ENCODE results near the gene FBXO9.

Gene FBXO9

GRCh38 chr6:53065266-53066076 lies at the start of gene FBXO9:
TSS of gene FBXO9 (plus strand) at chr6:53065404. CDS start at chr6:53065790, 386 bp downstream.
- Mint-ChIP-seq H3K9me3 (no peaks in the 10 kb centered on the region), H3K4me1 (ENCODE audit: low read depth) (peaks cover 64% of the 10 kb centered on the region), H3K27ac (peak within 1 kb of the TSS; percentile 100), H3K36me3 (ENCODE audit: low read depth) (peaks cover 34% of the 10 kb centered on the region), H3K27me3 (no peaks in the 10 kb centered on the region), H3K4me3 (peak within 1 kb of the TSS; percentile 97)
- DNase-seq: peak; percentile 91

- H3K9me3 Mint-ChIP-seq: no peaks in the 10 kb centered on the region
- no peak for DNase-seq
- H3K4me3 Mint-ChIP-seq: no peak overlapping the region
- H3K36me3 Mint-ChIP-seq (ENCODE audit: low read depth): peaks cover 62% of the 10 kb centered on the region
- no peaks in the 10 kb centered on the region for H3K27me3 Mint-ChIP-seq
- H3K27ac Mint-ChIP-seq: no peak overlapping the region
- H3K4me1 Mint-ChIP-seq (ENCODE audit: low read depth): peaks cover 3% of the 10 kb centered on the region
These were observed 49.7 kb upstream of the FBXO9 start for GRCh38 chr6:53015486-53015885.

DNA sequence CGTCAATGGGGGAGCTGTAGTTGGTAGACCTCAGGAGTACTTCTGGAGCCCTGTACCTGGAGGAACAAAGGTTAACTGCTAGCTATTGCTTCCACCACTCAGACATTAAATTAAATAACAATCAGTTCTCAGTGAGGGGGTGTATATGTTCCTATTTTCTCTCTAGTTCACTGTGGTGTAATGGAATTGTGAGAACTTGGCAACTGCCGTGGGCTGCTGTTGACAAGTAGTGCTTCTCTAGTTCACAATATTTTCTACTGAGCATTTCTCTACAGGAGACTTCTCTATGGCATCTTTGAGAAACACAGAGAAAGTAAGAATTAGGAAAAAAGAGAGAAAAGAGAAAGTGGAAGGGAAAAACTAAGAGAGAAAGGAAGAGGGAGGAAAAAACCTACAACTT lies 46.8 kb upstream of the FBXO9 start:
- Mint-ChIP-seq H3K4me3 (no peak overlapping the region), H3K4me1 (ENCODE audit: low read depth) (peaks cover 9% of the 10 kb centered on the region), H3K36me3 (ENCODE audit: low read depth) (peaks cover 41% of the 10 kb centered on the region), H3K27me3 (no peaks in the 10 kb centered on the region), H3K9me3 (no peaks in the 10 kb centered on the region), H3K27ac (no peak overlapping the region)
- DNase-seq: no peak

DNA sequence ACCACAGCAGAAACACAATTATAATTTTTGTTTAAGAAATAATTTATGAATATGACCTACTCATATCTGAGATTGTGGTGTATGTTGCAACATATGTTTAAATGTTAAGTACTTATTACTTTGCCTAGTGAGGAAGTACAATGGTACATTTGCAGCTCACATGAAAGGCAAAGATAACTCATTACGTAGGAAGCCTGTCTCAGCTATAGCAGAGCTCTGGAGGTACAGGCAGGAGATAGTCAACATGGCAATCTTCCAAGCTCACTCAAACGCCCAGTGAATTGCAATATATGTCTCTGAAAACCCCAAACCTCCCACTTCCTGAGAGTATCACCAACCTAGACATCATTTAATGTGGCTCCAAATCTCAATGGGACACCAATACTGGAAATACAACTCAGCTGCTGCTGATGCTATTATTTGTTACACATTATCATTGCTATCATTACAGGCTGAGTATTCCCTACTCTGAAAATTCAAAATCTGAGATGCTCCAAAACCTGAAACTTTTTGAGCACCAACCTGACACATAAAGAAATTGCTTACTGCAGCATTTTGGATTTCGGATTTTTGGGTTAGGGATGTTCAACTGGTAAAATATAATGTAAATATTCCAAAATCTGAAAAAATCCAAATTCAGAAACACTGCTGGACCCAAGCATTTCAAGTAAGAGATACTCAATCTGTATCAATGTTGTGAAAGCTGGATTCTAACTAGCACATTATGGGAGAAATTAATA lies 45.0 kb upstream of the FBXO9 start:
- Mint-ChIP-seq H3K27ac (no peak overlapping the region), H3K27me3 (no peaks in the 10 kb centered on the region), H3K4me3 (no peak overlapping the region), H3K36me3 (ENCODE audit: low read depth) (peaks cover 29% of the 10 kb centered on the region), H3K9me3 (no peaks in the 10 kb centered on the region), H3K4me1 (ENCODE audit: low read depth) (peaks cover 15% of the 10 kb centered on the region)
- no peak for DNase-seq

GRCh38 chr6:53023323-53023722 lies 41.9 kb upstream of the FBXO9 start:
- Mint-ChIP-seq H3K4me3 (no peak overlapping the region), H3K27me3 (no peaks in the 10 kb centered on the region), H3K36me3 (ENCODE audit: low read depth) (peaks cover 25% of the 10 kb centered on the region), H3K9me3 (no peaks in the 10 kb centered on the region), H3K27ac (no peak overlapping the region), H3K4me1 (ENCODE audit: low read depth) (peaks cover 29% of the 10 kb centered on the region)
- DNase-seq: no peak

DNA sequence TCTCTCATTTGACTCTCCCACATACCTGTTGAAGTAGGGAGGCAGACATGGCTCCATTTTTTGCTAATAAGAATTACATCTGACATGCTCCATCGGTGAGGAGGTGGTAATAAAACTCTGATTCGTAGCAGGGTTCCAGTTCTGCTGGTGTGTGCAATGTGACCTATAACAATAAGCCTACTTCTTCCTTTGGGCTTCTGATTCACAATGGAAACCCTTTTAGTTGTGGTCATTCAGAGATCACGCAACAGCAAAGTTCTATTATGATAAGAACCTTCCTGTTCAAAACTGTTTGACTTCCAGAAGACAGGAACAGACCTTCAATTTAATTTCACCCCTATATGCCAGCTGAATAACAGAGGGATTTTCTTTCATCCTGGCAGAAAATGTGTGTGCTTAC lies 38.7 kb upstream of the FBXO9 start:
- no peak for DNase-seq
- Mint-ChIP-seq H3K27me3 (no peaks in the 10 kb centered on the region), H3K9me3 (no peaks in the 10 kb centered on the region), H3K27ac (peak overlapping the region; percentile 74), H3K4me1 (ENCODE audit: low read depth) (peaks cover 32% of the 10 kb centered on the region), H3K36me3 (ENCODE audit: low read depth) (peaks cover 46% of the 10 kb centered on the region), H3K4me3 (no peak overlapping the region)

DNA sequence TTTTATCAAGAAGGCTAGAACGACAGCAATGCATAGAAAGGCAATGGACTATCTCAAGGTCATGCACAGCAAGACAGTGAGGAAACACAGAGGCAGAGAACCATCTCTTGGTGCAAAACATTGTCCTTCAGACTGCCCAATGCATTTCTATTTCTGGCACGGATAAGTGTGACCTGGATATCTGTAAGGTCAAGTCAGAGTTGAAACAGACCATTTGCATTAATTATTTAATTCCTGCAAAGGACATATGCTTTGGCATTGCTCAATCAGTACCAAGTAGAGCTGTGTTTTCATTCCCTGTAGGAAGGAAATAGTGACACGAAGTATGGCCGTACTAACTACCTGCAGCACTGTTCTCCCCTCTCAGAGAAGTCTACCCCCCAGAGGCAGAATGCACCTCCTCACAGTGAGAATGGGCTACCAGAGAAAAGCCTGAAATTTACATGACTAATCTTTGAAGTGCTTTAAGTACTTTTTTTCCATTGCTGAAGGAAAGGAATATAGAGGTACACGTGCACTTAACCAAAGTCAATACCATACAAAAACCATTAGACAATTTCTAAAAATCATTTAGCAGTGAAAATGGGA lies 38.0 kb upstream of the FBXO9 start:
- no peaks in the 10 kb centered on the region for H3K27me3 Mint-ChIP-seq
- no peaks in the 10 kb centered on the region for H3K9me3 Mint-ChIP-seq
- peaks cover 32% of the 10 kb centered on the region for H3K4me1 Mint-ChIP-seq (ENCODE audit: low read depth)
- no peak overlapping the region for H3K4me3 Mint-ChIP-seq
- H3K36me3 Mint-ChIP-seq (ENCODE audit: low read depth): peaks cover 48% of the 10 kb centered on the region
- peak overlapping the region; percentile 38 for H3K27ac Mint-ChIP-seq
- DNase-seq: no peak

- peaks cover 58% of the 10 kb centered on the region for H3K36me3 Mint-ChIP-seq (ENCODE audit: low read depth)
- peak overlapping the region; percentile 26 for H3K27ac Mint-ChIP-seq
- no peaks in the 10 kb centered on the region for H3K9me3 Mint-ChIP-seq
- H3K4me1 Mint-ChIP-seq (ENCODE audit: low read depth): peaks cover 32% of the 10 kb centered on the region
- H3K4me3 Mint-ChIP-seq: no peak overlapping the region
- no peak for DNase-seq
- no peaks in the 10 kb centered on the region for H3K27me3 Mint-ChIP-seq
These were observed 36.7 kb upstream of the FBXO9 start for GRCh38 chr6:53028467-53028866.

DNA sequence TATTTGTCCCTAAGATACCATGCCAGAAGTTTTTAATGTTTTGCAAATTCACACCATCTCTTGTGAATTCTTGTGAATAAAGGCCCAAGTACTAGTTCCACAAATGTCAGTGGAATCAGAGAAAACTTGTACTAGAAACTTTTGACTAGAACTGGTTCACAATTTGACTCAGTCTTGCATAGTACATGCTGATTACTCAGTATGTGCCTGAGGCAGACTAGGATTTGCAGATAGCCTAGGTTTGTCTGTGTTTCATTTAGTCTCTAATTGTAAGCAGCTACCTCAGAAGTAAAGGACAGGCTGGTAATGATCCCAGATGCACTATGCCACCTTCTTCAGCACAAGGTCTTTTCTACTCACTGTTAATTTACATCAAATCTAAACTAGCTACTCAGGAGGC lies 35.9 kb upstream of the FBXO9 start:
- no peak for DNase-seq
- H3K27ac Mint-ChIP-seq: peak overlapping the region; percentile 77
- H3K4me1 Mint-ChIP-seq (ENCODE audit: low read depth): peaks cover 30% of the 10 kb centered on the region
- no peak overlapping the region for H3K4me3 Mint-ChIP-seq
- no peaks in the 10 kb centered on the region for H3K9me3 Mint-ChIP-seq
- peaks cover 60% of the 10 kb centered on the region for H3K36me3 Mint-ChIP-seq (ENCODE audit: low read depth)
- H3K27me3 Mint-ChIP-seq: no peaks in the 10 kb centered on the region

- no peak overlapping the region for H3K4me3 Mint-ChIP-seq
- H3K27ac Mint-ChIP-seq: peak overlapping the region; percentile 77
- H3K4me1 Mint-ChIP-seq (ENCODE audit: low read depth): peaks cover 28% of the 10 kb centered on the region
- H3K27me3 Mint-ChIP-seq: no peaks in the 10 kb centered on the region
- no peaks in the 10 kb centered on the region for H3K9me3 Mint-ChIP-seq
- no peak for DNase-seq
- peaks cover 63% of the 10 kb centered on the region for H3K36me3 Mint-ChIP-seq (ENCODE audit: low read depth)
These were observed 35.4 kb upstream of the FBXO9 start for GRCh38 chr6:53029761-53030160.

DNA sequence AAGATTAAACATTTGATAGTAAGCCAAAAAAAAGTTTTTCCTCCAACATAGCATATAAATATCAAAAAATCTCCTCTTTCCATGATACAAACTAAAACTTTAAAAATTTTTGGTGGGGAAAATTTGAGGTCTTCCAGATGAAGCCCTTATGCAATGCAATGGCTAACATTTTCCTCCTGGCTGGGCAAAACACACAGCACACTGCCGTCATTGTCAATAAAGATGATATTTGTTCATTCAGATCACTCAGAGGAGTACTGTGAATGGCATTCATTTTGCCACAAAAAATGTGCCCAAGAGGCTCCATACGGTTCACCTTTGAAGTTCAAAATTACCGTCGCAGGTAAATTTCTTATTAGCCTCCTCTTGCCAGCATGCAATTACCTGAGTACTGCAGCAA lies 33.9 kb upstream of the FBXO9 start:
- Mint-ChIP-seq H3K4me1 (ENCODE audit: low read depth) (peaks cover 25% of the 10 kb centered on the region), H3K36me3 (ENCODE audit: low read depth) (peaks cover 64% of the 10 kb centered on the region), H3K4me3 (no peak overlapping the region), H3K27ac (no peak overlapping the region), H3K9me3 (no peaks in the 10 kb centered on the region), H3K27me3 (no peaks in the 10 kb centered on the region)
- no peak for DNase-seq

DNA sequence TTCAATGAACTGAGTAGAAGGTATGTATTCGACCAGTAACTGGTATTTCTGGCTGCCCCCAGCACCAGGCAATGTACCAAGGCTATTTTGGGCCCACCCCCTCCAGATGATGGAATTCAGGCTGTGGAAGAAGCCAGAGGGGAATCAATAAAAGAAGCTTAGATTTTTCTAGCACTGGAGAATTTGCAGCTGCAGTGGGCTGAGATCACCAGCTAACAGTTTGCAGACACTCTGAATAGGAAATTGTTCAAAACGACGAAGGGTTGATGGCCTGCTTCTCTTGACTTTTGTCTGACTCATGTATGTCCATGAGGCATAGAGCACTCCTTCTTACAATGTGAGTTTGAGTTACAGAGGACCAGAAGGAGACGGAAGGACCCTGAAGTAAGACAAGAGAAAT lies 32.4 kb upstream of the FBXO9 start:
- no peaks in the 10 kb centered on the region for H3K9me3 Mint-ChIP-seq
- H3K4me1 Mint-ChIP-seq (ENCODE audit: low read depth): peaks cover 13% of the 10 kb centered on the region
- H3K27me3 Mint-ChIP-seq: no peaks in the 10 kb centered on the region
- no peak overlapping the region for H3K27ac Mint-ChIP-seq
- peaks cover 59% of the 10 kb centered on the region for H3K36me3 Mint-ChIP-seq (ENCODE audit: low read depth)
- no peak for DNase-seq
- no peak overlapping the region for H3K4me3 Mint-ChIP-seq

DNA sequence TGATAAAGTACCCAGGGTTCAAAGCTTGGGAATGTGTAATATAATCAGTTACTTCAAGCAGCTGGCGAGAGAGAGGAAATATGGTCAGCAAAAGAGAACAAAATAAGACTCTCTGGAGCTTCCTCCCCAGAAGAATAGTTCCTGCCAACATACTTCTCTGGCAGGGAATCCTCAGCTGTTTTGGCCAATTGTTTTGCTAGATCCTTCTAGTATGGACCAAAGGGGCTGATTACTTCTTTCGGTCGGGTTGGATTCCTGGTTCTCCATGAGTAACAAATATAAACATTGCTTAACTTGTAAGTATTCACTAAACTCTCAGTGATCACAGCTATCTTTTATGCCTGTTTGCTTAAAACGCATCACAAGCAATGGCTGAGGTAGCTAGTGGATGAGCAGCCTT lies 31.4 kb upstream of the FBXO9 start:
- Mint-ChIP-seq H3K9me3 (no peaks in the 10 kb centered on the region), H3K36me3 (ENCODE audit: low read depth) (peaks cover 53% of the 10 kb centered on the region), H3K27ac (no peak overlapping the region), H3K4me1 (ENCODE audit: low read depth) (peaks cover 8% of the 10 kb centered on the region), H3K4me3 (no peak overlapping the region), H3K27me3 (no peaks in the 10 kb centered on the region)
- no peak for DNase-seq

DNA sequence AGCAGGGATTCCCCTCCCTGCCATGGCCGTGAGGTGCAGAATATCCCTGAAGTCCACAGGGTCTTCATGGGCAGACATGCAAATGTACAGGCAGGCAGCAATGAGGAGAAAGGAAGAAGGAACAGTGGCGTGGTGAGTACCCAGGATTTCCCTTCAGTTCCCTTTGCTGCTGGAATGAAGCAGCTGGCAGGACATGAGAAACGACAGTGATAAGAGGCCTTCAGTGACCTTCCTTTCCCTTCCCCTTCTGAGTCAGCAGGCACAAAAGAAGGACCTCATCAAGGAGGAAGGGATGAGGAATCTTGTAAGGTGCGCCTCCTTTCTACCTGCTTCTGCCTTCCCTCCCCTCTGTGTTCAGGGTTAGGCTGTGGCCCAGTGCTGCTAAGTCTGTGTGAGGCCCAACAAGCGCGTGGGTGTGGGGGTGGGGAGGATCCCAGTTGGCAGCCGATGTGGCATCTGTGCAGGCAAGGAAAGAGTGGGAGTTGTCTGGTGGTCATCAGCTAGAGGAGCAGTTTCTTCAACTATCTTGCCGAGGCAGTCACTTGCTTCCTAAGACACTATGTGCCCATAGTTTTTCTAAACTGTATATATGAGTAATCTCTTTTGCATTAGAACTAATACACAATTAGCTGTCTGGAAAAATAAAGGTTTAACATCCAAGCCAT lies 29.5 kb upstream of the FBXO9 start:
- H3K27ac Mint-ChIP-seq: no peak overlapping the region
- no peaks in the 10 kb centered on the region for H3K4me1 Mint-ChIP-seq (ENCODE audit: low read depth)
- no peaks in the 10 kb centered on the region for H3K9me3 Mint-ChIP-seq
- H3K36me3 Mint-ChIP-seq (ENCODE audit: low read depth): peaks cover 56% of the 10 kb centered on the region
- no peaks in the 10 kb centered on the region for H3K27me3 Mint-ChIP-seq
- no peak for DNase-seq
- no peak overlapping the region for H3K4me3 Mint-ChIP-seq

Measured in activated T-cell treated with anti-CD3 and anti-CD28 coated beads, Interleukin-2, amount 50 U/mL, for 24 hours (primary cell).